ENCODE data around the gene IMPDH2.
A peak's percentile ranks its signal among the peaks of the same experiment; 100 is the strongest.

IMPDH2 gene

GRCh38 chr3:49028673-49029562 lies at the start of gene IMPDH2:
TSS of gene IMPDH2 (minus strand) at chr3:49029398. CDS start at chr3:49029350, 48 bp downstream.
- peak; percentile 94 to 95 for DNase-seq

GRCh38 chr3:49076646-49077045 lies 47.4 kb upstream of the IMPDH2 start:
- DNase-seq: no peak

GRCh38 chr3:49076116-49076515 lies 46.9 kb upstream of the IMPDH2 start:
- DNase-seq: no peak

- no peak for DNase-seq
These were observed 28.8 kb upstream of the IMPDH2 start for GRCh38 chr3:49058011-49058410.

GRCh38 chr3:49057268-49057667 lies 28.1 kb upstream of the IMPDH2 start:
- DNase-seq: no peak

- no peak for DNase-seq
These were observed 25.2 kb upstream of the IMPDH2 start for GRCh38 chr3:49054344-49054862.

- no peak for DNase-seq
These were observed 24.3 kb upstream of the IMPDH2 start for GRCh38 chr3:49053543-49053942.

- DNase-seq: no peak
These were observed 6.1 kb upstream of the IMPDH2 start for GRCh38 chr3:49035281-49035680.

GRCh38 chr3:49034650-49035049 lies 5.5 kb upstream of the IMPDH2 start:
- DNase-seq: no peak

- no peak for DNase-seq
These were observed 3.6 kb upstream of the IMPDH2 start for GRCh38 chr3:49032646-49033304.

GRCh38 chr3:49030321-49030720 lies 1.1 kb upstream of the IMPDH2 start:
- no peak for DNase-seq

- no peak for DNase-seq
These were observed 326 bp upstream of the IMPDH2 start for GRCh38 chr3:49029563-49029884.

GRCh38 chr3:49028298-49028672 lies 913 bp downstream of the IMPDH2 start:
- no peak for DNase-seq

GRCh38 chr3:49027634-49028033 lies 1.6 kb downstream of the IMPDH2 start:
- DNase-seq: no peak

GRCh38 chr3:49026536-49026935 lies 2.7 kb downstream of the IMPDH2 start:
- no peak for DNase-seq

GRCh38 chr3:49025793-49026520 lies 3.2 kb downstream of the IMPDH2 start:
- DNase-seq: no peak

GRCh38 chr3:49025005-49025792 lies 4.0 kb downstream of the IMPDH2 start:
- no peak for DNase-seq

GRCh38 chr3:49024449-49024848 lies 4.7 kb downstream of the IMPDH2 start:
- no peak for DNase-seq

GRCh38 chr3:49023775-49024174 lies 5.4 kb downstream of the IMPDH2 start:
- DNase-seq: no peak

- no peak for DNase-seq
These were observed 6.5 kb downstream of the IMPDH2 start for GRCh38 chr3:49022688-49023171.

GRCh38 chr3:49021813-49022687 lies 7.1 kb downstream of the IMPDH2 start, which contains the start of gene NDUFAF3:
TSS of gene NDUFAF3 (plus strand) at chr3:49022121. CDS start at chr3:49022145, 24 bp downstream.
- peak; percentile 88 to 90 for DNase-seq
